B cell (primary cell): ENCODE measurements around the gene LRRC25. TPM values are rescaled to one million over a fixed set of nuclear protein-coding genes. Genes with fewer than 3 reads are reported as not detected.

Source experiments
- ATAC-seq: fragments of 200-7000 bp; cut with Tn5 transposase; one replicate; pipeline ENCODE4 v1.10.0; 2021; ENCODE audit warnings: low read depth, mild to moderate bottlenecking, moderate number of reproducible peaks, moderate library complexity
- CTCF ChIA-PET: fragments of 350-600 bp; sonication (Branson Sonifier 250); formaldehyde crosslinking; loops from one replicate; lab custom pipeline; 2021; ENCODE audit warnings: antibody characterized with exemption, inconsistent platforms; lab: Charles Lee
- POLR2A ChIA-PET: fragments of 350-600 bp; sonication (Branson Sonifier 250); formaldehyde crosslinking; loops from one replicate; lab custom pipeline; 2021; ENCODE audit warnings: antibody characterized with exemption; lab: Charles Lee
- DNase-seq: peaks from one replicate; pipeline ENCODE4 v3.0.0; 2013
- H2AFZ ChIP-seq: 2 replicates; pipeline ENCODE4 v1.6.1; 2012; ENCODE audit warnings: mild to moderate bottlenecking, low read depth, low read length; ENCODE audit not compliant: insufficient read depth, poor library complexity, severe bottlenecking
- H3K27ac ChIP-seq, 2 donors: 1 replicate in 1 of 2; 2 replicates in 1 of 2; pipeline ENCODE4 v1.5.1; 2012 to 2013; ENCODE audit warnings: low read length in 2 of 2, mild to moderate bottlenecking in 2 of 2, moderate library complexity in 1 of 2
- H3K27me3 ChIP-seq, 4 experiments: fragments of 200-600 bp in 1 of 4; sonication (generic) in 1 of 4; replicated peaks in 1 of 4; 1 replicate in 2 of 4; 2 replicates in 2 of 4; pipeline versions ENCODE4 v1.6.1 to v1.7.0; 2013 to 2016; ENCODE audit warnings: low read length in 3 of 4, mild to moderate bottlenecking in 2 of 4, mixed read lengths in 1 of 4, moderate library complexity in 1 of 4; ENCODE audit not compliant: insufficient read depth in 4 of 4, control insufficient read depth in 3 of 4; ENCODE audit errors: control extremely low read depth in 1 of 4
- H3K36me3 ChIP-seq, 2 experiments: replicated peaks in 1 of 2; 1 replicate in 1 of 2; 2 replicates in 1 of 2; pipeline versions ENCODE4 v1.6.1 to v1.7.1; 2013; ENCODE audit warnings: low read length in 1 of 2; ENCODE audit not compliant: insufficient read depth in 2 of 2, control insufficient read depth in 1 of 2; ENCODE audit errors: control extremely low read depth in 1 of 2, extremely low read depth in 1 of 2
- H3K4me1 ChIP-seq, 2 donors: fragments of 200-600 bp in 1 of 2; sonication (generic) in 1 of 2; 1 replicate in 1 of 2; 2 replicates in 1 of 2; pipeline versions ENCODE4 v1.5.1 to v1.6.1; 2013 to 2017; ENCODE audit warnings: low read length in 2 of 2; ENCODE audit not compliant: control insufficient read depth in 2 of 2, insufficient read depth in 2 of 2
- H3K4me2 ChIP-seq: replicated peaks from 2 replicates; pipeline ENCODE3; 2012; ENCODE audit warnings: mild to moderate bottlenecking, low read depth, low read length; ENCODE audit not compliant: poor library complexity, severe bottlenecking
- H3K4me3 ChIP-seq, 5 experiments: fragments of 200-600 bp in 1 of 5; sonication (generic) in 1 of 5; 1 replicate in 3 of 5; 2 replicates in 2 of 5; pipeline versions ENCODE4 v1.5.1 to v1.7.0; 2011 to 2016; ENCODE audit warnings: low read length in 4 of 5, mild to moderate bottlenecking in 4 of 5, low read depth in 2 of 5, control low read depth in 1 of 5, moderate library complexity in 1 of 5; ENCODE audit not compliant: insufficient read depth in 1 of 5; ENCODE audit errors: control extremely low read depth in 1 of 5, extremely low read depth in 1 of 5
- H3K79me2 ChIP-seq: fragments of 200-600 bp; sonication (generic); one replicate; pipeline ENCODE4 v1.6.0; 2016; ENCODE audit warnings: low read length; ENCODE audit not compliant: control insufficient read depth, insufficient read depth
- H3K9ac ChIP-seq: fragments of 200-600 bp; sonication (generic); 2 replicates; pipeline ENCODE4 v1.6.1; 2017; ENCODE audit warnings: mild to moderate bottlenecking, low read length, moderate library complexity
- H3K9me3 ChIP-seq, 3 donors: one replicate each; pipeline versions ENCODE4 v1.6.1 to v1.7.1; 2013; ENCODE audit warnings: low read length in 2 of 3; ENCODE audit not compliant: control insufficient read depth in 2 of 3, insufficient read depth in 1 of 3; ENCODE audit errors: control extremely low read depth in 1 of 3
- H4K20me1 ChIP-seq: 2 replicates; pipeline ENCODE4 v1.6.0; 2012; ENCODE audit warnings: mild to moderate bottlenecking, low read length; ENCODE audit not compliant: insufficient read depth, control insufficient read depth, poor library complexity, severe bottlenecking
- H3K27ac Mint-ChIP-seq: one replicate; pipeline ENCODE4 v1.8.0; 2021; ENCODE audit warnings: mixed read lengths
- H3K27me3 Mint-ChIP-seq: one replicate; pipeline ENCODE4 v1.8.0; 2021; ENCODE audit warnings: mixed read lengths
- H3K4me1 Mint-ChIP-seq: one replicate; pipeline ENCODE4 v1.8.0; 2021; ENCODE audit warnings: mixed read lengths
- H3K4me3 Mint-ChIP-seq: one replicate; pipeline ENCODE4 v1.8.0; 2021; ENCODE audit warnings: mixed read lengths
- H3K9me3 Mint-ChIP-seq: one replicate; pipeline ENCODE4 v1.8.0; 2022; ENCODE audit warnings: mixed read lengths; ENCODE audit not compliant: insufficient read depth
- EZH2 ChIP-seq: IDR thresholded peaks from 2 replicates; pipeline ENCODE4 v1.6.1; 2012; ENCODE audit warnings: borderline replicate concordance, low read depth, mild to moderate bottlenecking, moderate library complexity, low read length; ENCODE audit not compliant: insufficient read depth, poor library complexity, severe bottlenecking
- WGBS: methylation state at CpG from one replicate; pipeline ENCODE4 v1.1.5; 2013; ENCODE audit warnings: missing lambda C conversion rate; ENCODE audit not compliant: insufficient coverage; 5-methylcytosine and 5-hydroxymethylcytosine counted together
- intact Hi-C: fragments of 100-400 bp; cut with micrococcal nuclease; formaldehyde crosslinking; loops from one replicate; pipeline ENCODE4 v1.10.0; 2022
- polyA plus RNA-seq: library from polyadenylated mRNA; depleted of rRNA; stranded (reverse); fragments of >200 nt; gene quantifications from 2 replicates; pipeline ENCODE4 v1.2.3, GENCODE V29; 2012
- total RNA-seq, 2 donors: library from RNA; stranded (reverse); fragments of 120-200 nt in 1 of 2; gene quantifications; 1 replicate in 1 of 2; 2 replicates in 1 of 2; pipeline versions ENCODE4 v1.2.3 to v1.2.4, GENCODE V29; 2013 to 2022
- TF ChIP-seq, protein P1 (sequence below): fragments of 200-600 bp; IDR thresholded peaks from one replicate; pipeline ENCODE4 v1.8.0; 2022; ENCODE audit warnings: antibody characterized with exemption, mild to moderate bottlenecking

Gene LRRC25
- total and polyA plus RNA-seq, 2 donors (not counting 1 experiment from before 2014, with no cell fraction given), result 2.4 to 5.7 TPM

DNA sequence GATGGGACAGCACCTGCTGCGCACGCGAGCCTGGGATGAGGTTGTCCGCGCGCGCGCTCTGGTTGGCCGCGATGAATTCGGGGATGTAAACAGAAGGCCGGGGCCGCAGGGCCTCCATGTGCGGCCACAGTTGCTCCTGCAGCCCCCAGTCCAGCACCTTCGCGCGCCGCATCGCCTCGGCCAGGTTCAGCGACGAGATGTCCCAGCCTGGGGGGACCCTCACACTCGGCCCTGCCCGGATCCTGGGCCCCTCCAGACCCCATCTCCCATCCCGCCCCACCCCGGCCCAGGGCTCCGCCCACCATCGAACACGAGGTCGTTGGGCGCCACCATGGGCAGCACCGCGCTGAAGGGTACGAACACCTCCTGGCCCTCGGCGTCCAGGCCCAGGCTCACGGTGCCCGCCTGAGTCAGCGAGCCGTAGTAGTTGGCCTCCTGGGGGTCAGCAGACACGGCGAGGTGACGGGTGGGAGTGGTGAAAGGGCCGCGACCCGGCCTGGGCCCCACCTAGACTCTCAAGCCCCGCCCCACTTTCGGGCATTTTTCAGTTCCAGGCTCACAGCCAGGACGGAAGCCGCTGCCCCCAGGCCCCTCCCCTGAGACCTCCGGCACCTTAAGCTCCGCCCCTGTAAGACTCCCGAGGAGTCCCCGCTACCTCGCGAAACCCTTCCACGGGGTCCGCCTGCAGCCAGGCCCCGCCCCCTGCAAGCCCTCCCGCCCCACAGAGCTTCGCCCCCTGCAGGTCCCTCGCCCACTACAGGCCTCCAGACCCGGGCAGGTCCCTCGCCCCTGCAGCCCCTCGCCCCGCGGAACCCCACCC lies 39.5 kb upstream of the LRRC25 start:
- H3K9me3 Mint-ChIP-seq, result no peaks in the 10 kb centered on the region
- ChIA-PET CTCF (interaction anchor here (0.6 to 1.0 kb wide), 2 partner anchors 18 to 108 kb away, joined by 3 read pairs; partner anchors contain the start of gene SSBP4), POLR2A (no interaction called here)
- TF ChIP-seq, protein P1, sequence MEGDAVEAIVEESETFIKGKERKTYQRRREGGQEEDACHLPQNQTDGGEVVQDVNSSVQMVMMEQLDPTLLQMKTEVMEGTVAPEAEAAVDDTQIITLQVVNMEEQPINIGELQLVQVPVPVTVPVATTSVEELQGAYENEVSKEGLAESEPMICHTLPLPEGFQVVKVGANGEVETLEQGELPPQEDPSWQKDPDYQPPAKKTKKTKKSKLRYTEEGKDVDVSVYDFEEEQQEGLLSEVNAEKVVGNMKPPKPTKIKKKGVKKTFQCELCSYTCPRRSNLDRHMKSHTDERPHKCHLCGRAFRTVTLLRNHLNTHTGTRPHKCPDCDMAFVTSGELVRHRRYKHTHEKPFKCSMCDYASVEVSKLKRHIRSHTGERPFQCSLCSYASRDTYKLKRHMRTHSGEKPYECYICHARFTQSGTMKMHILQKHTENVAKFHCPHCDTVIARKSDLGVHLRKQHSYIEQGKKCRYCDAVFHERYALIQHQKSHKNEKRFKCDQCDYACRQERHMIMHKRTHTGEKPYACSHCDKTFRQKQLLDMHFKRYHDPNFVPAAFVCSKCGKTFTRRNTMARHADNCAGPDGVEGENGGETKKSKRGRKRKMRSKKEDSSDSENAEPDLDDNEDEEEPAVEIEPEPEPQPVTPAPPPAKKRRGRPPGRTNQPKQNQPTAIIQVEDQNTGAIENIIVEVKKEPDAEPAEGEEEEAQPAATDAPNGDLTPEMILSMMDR, result peak; percentile 34
- TF ChIP-seq EZH2, result no peak
- no peaks in the 10 kb centered on the region for H3K9me3 ChIP-seq
- WGBS, result 23% methylated on average over 60 of the region's 67 CpGs
- H3K4me1 Mint-ChIP-seq, result peaks cover 34% of the 10 kb centered on the region
- peaks cover 5% of the 10 kb centered on the region for H3K79me2 ChIP-seq
- H3K4me3 Mint-ChIP-seq, result peak overlapping the region; percentile 84
- DNase-seq, result peak; percentile 87
- H3K4me1 ChIP-seq, result peaks cover 22 to 47% of the 10 kb centered on the region in 2 donors
- H3K4me2 ChIP-seq, result peak overlapping the region; percentile 90
- peak overlapping the region; percentile 78 for H3K27ac Mint-ChIP-seq
- H3K27ac ChIP-seq, result no peak overlapping the region
- no peaks in the 10 kb centered on the region for H3K27me3 ChIP-seq
- intact Hi-C loops, result loop anchor here (1.0 kb wide), 1 partner anchor 8 kb away; no protein-coding TSS in a partner anchor
- H3K4me3 ChIP-seq, result peak overlapping the region in 4 of 5 experiments; percentile 55 to 62 (median 60)
- no peaks in the 10 kb centered on the region for H3K27me3 Mint-ChIP-seq
- H2AFZ ChIP-seq, result peak overlapping the region; percentile 68
- no peaks in the 10 kb centered on the region for H3K36me3 ChIP-seq
- H4K20me1 ChIP-seq, result peaks cover 28% of the 10 kb centered on the region
- peak overlapping the region; percentile 59 for H3K9ac ChIP-seq
- peak; percentile 69 for ATAC-seq
